ENCODE results near the gene SUZ12. TPM values are rescaled to one million over a fixed set of nuclear protein-coding genes. Genes with fewer than 3 reads are reported as not detected.
"Not testable (repeated sequence)": the region's sequence is repeated elsewhere in the genome, so short reads cannot be mapped to it uniquely, and the experiment has no call there.

Gene SUZ12
- total RNA-seq, 1 donor from 2014 or later: 17.4 TPM

- peak; percentile 8 for DNase-seq (ENCODE audit: low read depth)
- H3K27me3 ChIP-seq (ENCODE audit: control insufficient read depth, insufficient read depth, low read length); FAIRE-seq; H3K4me3 ChIP-seq (ENCODE audit: low read depth, low read length); H3K36me3 ChIP-seq (ENCODE audit: control insufficient read depth, insufficient read depth, low read length): not testable (repeated sequence)
Observed at GRCh38 chr17:32045611-32046010, 108.8 kb downstream of the SUZ12 start.

- not testable (repeated sequence) for H3K36me3 ChIP-seq (ENCODE audit: control insufficient read depth, insufficient read depth, low read length); H3K4me3 ChIP-seq (ENCODE audit: low read depth, low read length); H3K27me3 ChIP-seq (ENCODE audit: control insufficient read depth, insufficient read depth, low read length); FAIRE-seq; DNase-seq (ENCODE audit: low read depth)
Observed at GRCh38 chr17:32047663-32048062, 110.9 kb downstream of the SUZ12 start.

Other genes with a start within 250 kb of the SUZ12 start
- 43.0 and 78.7 TPM in 2 replicates for gene COPRS, start 77.8 kb upstream of the SUZ12 start, total RNA-seq
- gene UTP6, start 35.3 kb upstream of the SUZ12 start, total RNA-seq: 34.9 and 40.0 TPM in 2 replicates
- 13.2 and 13.3 TPM in 2 replicates for gene LRRC37B, start 70.4 kb downstream of the SUZ12 start, total RNA-seq
- 40.3 and 41.6 TPM in 2 replicates for gene RHOT1, start 205.5 kb downstream of the SUZ12 start, total RNA-seq

Measured in bronchial epithelial cell (primary cell).